ENCODE measurements around the gene BRCA1. TPM values are rescaled to one million over a fixed set of nuclear protein-coding genes. Genes with fewer than 3 reads are reported as not detected.
"Not testable (repeated sequence)": the region's sequence is repeated elsewhere in the genome, so short reads cannot be mapped to it uniquely, and the experiment has no call there.

BRCA1 gene
- polyA plus RNA-seq, 1 donor from 2014 or later, result 1.0 TPM

DNA sequence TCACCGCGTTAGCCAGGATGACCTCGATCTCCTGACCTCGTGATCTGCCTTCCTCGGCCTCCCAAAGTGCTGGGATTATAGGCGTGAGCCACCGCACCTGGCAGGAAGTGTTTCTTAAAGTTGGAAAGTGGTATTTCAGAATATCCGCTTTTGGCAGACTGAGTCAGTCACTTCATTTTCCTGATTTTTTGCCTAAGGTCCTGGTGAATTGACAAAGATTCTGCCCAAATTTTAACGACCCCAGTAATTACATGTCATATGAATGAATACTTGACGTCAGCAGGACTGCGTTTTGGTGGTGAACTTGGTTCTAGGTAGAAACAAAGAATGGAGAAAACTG is 4.5 kb upstream of the BRCA1 start:
- no peak overlapping the region for H3K4me3 ChIP-seq (ENCODE audit: low read length)
- no peaks in the 10 kb centered on the region for H3K27me3 ChIP-seq (ENCODE audit: insufficient read depth, low read depth, low read length)
- H3K27ac ChIP-seq (ENCODE audit: low read length), result no peak overlapping the region
- H3K9ac ChIP-seq (ENCODE audit: low read length), result no peak overlapping the region
- no peak overlapping the region for H3K4me2 ChIP-seq (ENCODE audit: low read length)
- no peaks in the 10 kb centered on the region for H4K20me1 ChIP-seq (ENCODE audit: insufficient read depth)
- no peaks in the 10 kb centered on the region for H3F3A ChIP-seq (ENCODE audit: insufficient read depth, low read length, poor library complexity, severe bottlenecking)
- H3K36me3 ChIP-seq (ENCODE audit: insufficient read depth, low read length), result no peaks in the 10 kb centered on the region
- H3K9me2 ChIP-seq (ENCODE audit: insufficient read depth, low read length), result no peaks in the 10 kb centered on the region
- TF ChIP-seq, protein P1, sequence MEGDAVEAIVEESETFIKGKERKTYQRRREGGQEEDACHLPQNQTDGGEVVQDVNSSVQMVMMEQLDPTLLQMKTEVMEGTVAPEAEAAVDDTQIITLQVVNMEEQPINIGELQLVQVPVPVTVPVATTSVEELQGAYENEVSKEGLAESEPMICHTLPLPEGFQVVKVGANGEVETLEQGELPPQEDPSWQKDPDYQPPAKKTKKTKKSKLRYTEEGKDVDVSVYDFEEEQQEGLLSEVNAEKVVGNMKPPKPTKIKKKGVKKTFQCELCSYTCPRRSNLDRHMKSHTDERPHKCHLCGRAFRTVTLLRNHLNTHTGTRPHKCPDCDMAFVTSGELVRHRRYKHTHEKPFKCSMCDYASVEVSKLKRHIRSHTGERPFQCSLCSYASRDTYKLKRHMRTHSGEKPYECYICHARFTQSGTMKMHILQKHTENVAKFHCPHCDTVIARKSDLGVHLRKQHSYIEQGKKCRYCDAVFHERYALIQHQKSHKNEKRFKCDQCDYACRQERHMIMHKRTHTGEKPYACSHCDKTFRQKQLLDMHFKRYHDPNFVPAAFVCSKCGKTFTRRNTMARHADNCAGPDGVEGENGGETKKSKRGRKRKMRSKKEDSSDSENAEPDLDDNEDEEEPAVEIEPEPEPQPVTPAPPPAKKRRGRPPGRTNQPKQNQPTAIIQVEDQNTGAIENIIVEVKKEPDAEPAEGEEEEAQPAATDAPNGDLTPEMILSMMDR (IDR thresholded peaks at IDR 0.05; ENCODE audit: poor library complexity, severe bottlenecking), result no peak
- no peak for TF ChIP-seq EP300 (conservative IDR thresholded peaks at IDR 0.05; ENCODE audit: poor library complexity, severe bottlenecking)
- TF ChIP-seq MXI1 (conservative IDR thresholded peaks at IDR 0.05; ENCODE audit: poor library complexity, severe bottlenecking), result no peak
- TF ChIP-seq SMC3 (conservative IDR thresholded peaks at IDR 0.05; ENCODE audit: poor library complexity), result no peak
- TF ChIP-seq TAF1 (IDR thresholded peaks at IDR 0.05; ENCODE audit: low read depth), result no peak
- TF ChIP-seq RAD21 (conservative IDR thresholded peaks at IDR 0.05), result no peak
- no peak for TF ChIP-seq POLR2AphosphoS5 (IDR thresholded peaks at IDR 0.05)
- no peak for TF ChIP-seq EZH2 (IDR thresholded peaks at IDR 0.05; ENCODE audit: borderline replicate concordance, insufficient read depth, low read length, poor library complexity, severe bottlenecking)
- TF ChIP-seq, protein P2, sequence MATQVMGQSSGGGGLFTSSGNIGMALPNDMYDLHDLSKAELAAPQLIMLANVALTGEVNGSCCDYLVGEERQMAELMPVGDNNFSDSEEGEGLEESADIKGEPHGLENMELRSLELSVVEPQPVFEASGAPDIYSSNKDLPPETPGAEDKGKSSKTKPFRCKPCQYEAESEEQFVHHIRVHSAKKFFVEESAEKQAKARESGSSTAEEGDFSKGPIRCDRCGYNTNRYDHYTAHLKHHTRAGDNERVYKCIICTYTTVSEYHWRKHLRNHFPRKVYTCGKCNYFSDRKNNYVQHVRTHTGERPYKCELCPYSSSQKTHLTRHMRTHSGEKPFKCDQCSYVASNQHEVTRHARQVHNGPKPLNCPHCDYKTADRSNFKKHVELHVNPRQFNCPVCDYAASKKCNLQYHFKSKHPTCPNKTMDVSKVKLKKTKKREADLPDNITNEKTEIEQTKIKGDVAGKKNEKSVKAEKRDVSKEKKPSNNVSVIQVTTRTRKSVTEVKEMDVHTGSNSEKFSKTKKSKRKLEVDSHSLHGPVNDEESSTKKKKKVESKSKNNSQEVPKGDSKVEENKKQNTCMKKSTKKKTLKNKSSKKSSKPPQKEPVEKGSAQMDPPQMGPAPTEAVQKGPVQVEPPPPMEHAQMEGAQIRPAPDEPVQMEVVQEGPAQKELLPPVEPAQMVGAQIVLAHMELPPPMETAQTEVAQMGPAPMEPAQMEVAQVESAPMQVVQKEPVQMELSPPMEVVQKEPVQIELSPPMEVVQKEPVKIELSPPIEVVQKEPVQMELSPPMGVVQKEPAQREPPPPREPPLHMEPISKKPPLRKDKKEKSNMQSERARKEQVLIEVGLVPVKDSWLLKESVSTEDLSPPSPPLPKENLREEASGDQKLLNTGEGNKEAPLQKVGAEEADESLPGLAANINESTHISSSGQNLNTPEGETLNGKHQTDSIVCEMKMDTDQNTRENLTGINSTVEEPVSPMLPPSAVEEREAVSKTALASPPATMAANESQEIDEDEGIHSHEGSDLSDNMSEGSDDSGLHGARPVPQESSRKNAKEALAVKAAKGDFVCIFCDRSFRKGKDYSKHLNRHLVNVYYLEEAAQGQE (IDR thresholded peaks at IDR 0.05; ENCODE audit: borderline replicate concordance), result no peak
- H3K9me3 ChIP-seq (ENCODE audit: low read length), result no peaks in the 10 kb centered on the region
- no peak overlapping the region for H2AFZ ChIP-seq (ENCODE audit: low read depth, low read length)
- H3K79me2 ChIP-seq (replicated peaks; ENCODE audit: insufficient read depth, low read length), result peaks cover 10% of the 10 kb centered on the region

DNA sequence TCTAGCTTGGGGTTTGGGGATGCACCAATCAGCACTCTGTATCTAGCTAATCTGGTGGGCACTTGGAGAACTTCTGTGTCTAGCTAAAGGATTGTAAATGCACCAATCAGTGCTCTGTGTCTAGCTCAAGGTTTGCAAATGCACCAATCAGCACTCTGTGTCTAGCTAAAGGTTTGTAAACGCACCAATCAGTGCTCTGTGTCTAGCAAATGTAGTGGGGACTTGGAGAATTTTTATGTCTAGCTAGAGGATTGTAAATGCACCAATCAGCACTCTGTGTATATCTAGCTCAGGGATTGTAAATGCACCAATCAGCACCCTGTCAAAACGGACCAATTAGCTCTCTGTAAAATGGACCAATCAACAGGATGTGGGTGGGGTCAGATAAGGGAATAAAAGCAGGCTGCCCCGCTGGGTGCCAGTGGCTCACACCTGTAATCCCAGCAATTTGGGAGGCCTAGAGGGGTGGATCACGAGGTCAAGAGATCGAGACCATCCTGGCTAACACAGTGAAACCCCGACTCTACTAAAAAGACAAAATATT is 2.2 kb upstream of the BRCA1 start:
- H3K79me2 ChIP-seq (replicated peaks; ENCODE audit: insufficient read depth, low read length); H3K36me3 ChIP-seq (ENCODE audit: insufficient read depth, low read length); H3K9ac ChIP-seq (ENCODE audit: low read length); H2AFZ ChIP-seq (ENCODE audit: low read depth, low read length); H3K9me2 ChIP-seq (ENCODE audit: insufficient read depth, low read length); H4K20me1 ChIP-seq (ENCODE audit: insufficient read depth); H3K4me3 ChIP-seq (ENCODE audit: low read length); H3K27ac ChIP-seq (ENCODE audit: low read length); H3K4me2 ChIP-seq (ENCODE audit: low read length); H3F3A ChIP-seq (ENCODE audit: insufficient read depth, low read length, poor library complexity, severe bottlenecking); H3K27me3 ChIP-seq (ENCODE audit: insufficient read depth, low read depth, low read length); H3K9me3 ChIP-seq (ENCODE audit: low read length): not testable (repeated sequence)

DNA sequence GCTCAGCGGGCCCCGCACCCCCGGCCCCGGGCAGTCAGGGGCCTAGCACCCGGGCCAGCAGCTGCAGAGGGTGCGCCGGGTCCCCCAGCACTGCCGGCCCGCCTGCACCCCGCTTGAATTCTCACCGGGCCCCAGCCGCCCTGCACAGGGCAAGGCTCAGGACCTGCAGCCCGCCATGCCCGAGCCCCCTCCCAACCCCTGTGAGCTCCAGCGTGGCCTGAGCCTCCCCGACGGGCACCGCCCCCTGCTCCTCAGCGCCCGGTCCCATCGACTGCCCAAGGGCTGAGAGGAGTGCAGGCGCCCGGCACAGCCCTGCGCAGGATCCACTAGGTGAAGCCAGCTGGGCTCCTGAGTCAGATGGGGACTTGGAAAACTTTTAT is 1.7 kb upstream of the BRCA1 start:
- H3K4me3 ChIP-seq (ENCODE audit: low read length), result no peak overlapping the region
- no peak for TF ChIP-seq EZH2 (IDR thresholded peaks at IDR 0.05; ENCODE audit: borderline replicate concordance, insufficient read depth, low read length, poor library complexity, severe bottlenecking)
- TF ChIP-seq MXI1 (conservative IDR thresholded peaks at IDR 0.05; ENCODE audit: poor library complexity, severe bottlenecking), result no peak
- TF ChIP-seq, protein P2 (IDR thresholded peaks at IDR 0.05; ENCODE audit: borderline replicate concordance), result no peak
- TF ChIP-seq RAD21 (conservative IDR thresholded peaks at IDR 0.05), result no peak
- no peak for TF ChIP-seq EP300 (conservative IDR thresholded peaks at IDR 0.05; ENCODE audit: poor library complexity, severe bottlenecking)
- TF ChIP-seq, protein P1 (IDR thresholded peaks at IDR 0.05; ENCODE audit: poor library complexity, severe bottlenecking), result no peak
- no peak for TF ChIP-seq SMC3 (conservative IDR thresholded peaks at IDR 0.05; ENCODE audit: poor library complexity)
- TF ChIP-seq POLR2AphosphoS5 (IDR thresholded peaks at IDR 0.05), result no peak
- no peak for TF ChIP-seq TAF1 (IDR thresholded peaks at IDR 0.05; ENCODE audit: low read depth)
- no peak overlapping the region for H2AFZ ChIP-seq (ENCODE audit: low read depth, low read length)
- no peaks in the 10 kb centered on the region for H3K9me2 ChIP-seq (ENCODE audit: insufficient read depth, low read length)
- no peaks in the 10 kb centered on the region for H3F3A ChIP-seq (ENCODE audit: insufficient read depth, low read length, poor library complexity, severe bottlenecking)
- H3K27ac ChIP-seq (ENCODE audit: low read length), result no peak overlapping the region
- no peak overlapping the region for H3K9ac ChIP-seq (ENCODE audit: low read length)
- no peaks in the 10 kb centered on the region for H3K27me3 ChIP-seq (ENCODE audit: insufficient read depth, low read depth, low read length)
- no peak overlapping the region for H3K4me2 ChIP-seq (ENCODE audit: low read length)
- H3K9me3 ChIP-seq (ENCODE audit: low read length), result no peaks in the 10 kb centered on the region
- H4K20me1 ChIP-seq (ENCODE audit: insufficient read depth), result no peaks in the 10 kb centered on the region
- H3K79me2 ChIP-seq (replicated peaks; ENCODE audit: insufficient read depth, low read length), result peaks cover 10% of the 10 kb centered on the region
- no peaks in the 10 kb centered on the region for H3K36me3 ChIP-seq (ENCODE audit: insufficient read depth, low read length)

Data from neural cell (in vitro differentiated cells).